Fibroblast of peridontal ligament (primary cell): Measurements from ENCODE around the gene ANKRD55.
"Not testable (repeated sequence)": the region's sequence is repeated elsewhere in the genome, so short reads cannot be mapped to it uniquely, and the experiment has no call there.

Source experiments
- DNase-seq: peaks from one replicate; pipeline ENCODE4 v3.0.0-alpha.2; 2010; ENCODE audit errors: extremely low read depth

The ANKRD55 gene

GRCh38 chr5:56102889-56103288, 130.2 kb downstream of the ANKRD55 start:
- DNase-seq = no peak

- DNase-seq = not testable (repeated sequence)
Measured at GRCh38 chr5:56102207-56102606, 130.9 kb downstream of the ANKRD55 start.

GRCh38 chr5:56101180-56101579, 131.9 kb downstream of the ANKRD55 start:
- DNase-seq = no peak

DNA sequence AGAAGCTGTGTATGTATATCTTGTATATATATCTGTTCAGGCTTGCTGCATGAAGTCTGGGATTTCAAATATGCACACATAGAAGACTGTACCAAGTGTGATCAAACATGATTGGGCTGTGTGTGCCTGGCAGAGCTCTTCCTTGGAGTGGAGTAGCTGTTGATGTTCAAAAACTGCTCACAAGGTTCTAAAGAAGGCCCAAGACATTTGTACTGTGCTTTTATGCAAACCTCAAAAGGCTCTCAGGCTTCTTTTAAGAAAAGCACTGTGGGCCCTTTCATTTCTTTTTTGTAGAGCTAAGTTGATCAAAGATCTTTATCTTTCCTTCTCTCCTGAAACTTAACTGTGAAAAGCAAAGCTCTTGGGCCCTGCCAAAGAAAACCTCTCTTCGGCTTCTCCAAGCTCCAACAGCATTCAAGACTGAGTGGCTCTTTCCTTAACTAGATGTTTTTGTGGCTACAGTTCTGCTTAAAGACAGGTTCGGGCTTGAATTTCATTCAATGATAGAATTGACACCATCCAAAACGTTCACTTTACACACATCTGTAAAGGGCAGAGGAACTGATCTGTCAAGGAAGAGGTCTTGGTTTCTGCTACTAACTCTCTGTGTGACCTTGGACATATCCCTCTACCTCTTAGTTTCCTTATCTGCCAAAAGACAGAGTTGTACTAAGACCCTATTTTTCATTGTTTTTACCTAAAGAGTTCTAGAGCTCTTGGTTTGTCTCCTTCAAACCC, 132.5 kb downstream of the ANKRD55 start:
- no peak for DNase-seq

GRCh38 chr5:56099346-56099745, 133.8 kb downstream of the ANKRD55 start:
- DNase-seq = peak; percentile 94

DNA sequence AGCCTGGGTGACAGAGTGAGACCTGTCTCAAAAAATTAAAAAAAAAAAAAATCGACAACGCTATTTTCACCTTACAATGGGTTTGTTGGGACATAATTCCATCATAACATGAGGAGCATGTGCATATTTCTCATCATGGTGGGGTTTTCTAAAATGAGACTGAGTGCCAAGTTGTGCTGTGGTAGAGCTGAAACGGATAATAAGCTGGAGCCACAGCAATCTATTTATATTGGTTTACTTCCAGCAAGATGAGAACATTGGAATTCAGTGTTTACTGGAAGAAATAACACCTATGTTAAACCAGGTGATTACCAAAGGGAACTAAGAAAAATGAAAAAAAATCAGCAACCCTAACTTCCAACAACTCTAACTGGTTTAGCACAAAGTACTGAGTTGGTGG, 136.1 kb downstream of the ANKRD55 start:
- DNase-seq = no peak

DNA sequence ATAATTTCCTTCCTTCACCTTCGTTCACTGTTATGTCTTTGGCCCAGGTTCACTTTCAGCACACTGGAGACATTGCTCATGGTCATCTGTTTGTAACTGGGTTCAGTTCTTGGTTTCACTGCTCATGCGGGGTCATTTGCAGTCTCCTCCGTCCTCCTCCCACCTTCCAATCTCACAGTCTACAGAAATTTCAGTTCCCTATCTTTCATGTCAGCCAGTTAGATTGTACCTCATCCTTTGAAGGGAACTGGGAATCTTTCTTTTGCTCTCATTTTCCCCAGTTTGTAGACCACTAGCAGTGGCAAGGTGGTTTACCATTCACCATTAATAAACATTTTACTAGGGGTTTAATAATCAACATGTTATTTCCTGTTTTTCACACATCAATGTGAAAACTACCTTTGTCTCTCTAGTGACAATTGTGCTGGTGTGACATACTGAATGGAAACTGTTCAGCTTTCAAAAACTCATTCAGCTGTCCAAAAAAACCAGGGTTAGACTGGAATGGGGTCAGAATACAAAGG, 137.5 kb downstream of the ANKRD55 start:
- DNase-seq = no peak

- DNase-seq = no peak
Measured at GRCh38 chr5:56094579-56095361, 138.4 kb downstream of the ANKRD55 start.

DNA sequence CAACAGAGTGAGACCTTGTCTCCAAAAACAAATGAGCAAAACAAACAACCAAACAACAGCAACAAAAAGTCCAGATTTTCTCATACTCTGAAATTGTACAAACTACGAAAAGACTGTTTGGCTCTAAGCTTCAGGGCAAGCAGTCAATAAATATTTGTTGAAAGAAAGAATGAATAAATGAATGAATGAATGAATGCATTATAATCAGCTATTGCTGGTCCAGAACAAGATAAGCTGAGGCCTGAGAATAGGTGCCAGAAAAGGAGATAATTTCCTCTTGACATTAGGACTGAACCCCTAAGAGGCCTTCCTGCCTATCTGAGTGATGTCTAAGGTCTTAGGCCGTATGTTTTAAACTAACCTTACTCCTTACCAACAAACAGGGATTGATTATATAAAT, 139.2 kb downstream of the ANKRD55 start:
- no peak for DNase-seq

GRCh38 chr5:56092115-56092514, 141.0 kb downstream of the ANKRD55 start:
- no peak for DNase-seq

GRCh38 chr5:56091664-56092063, 141.5 kb downstream of the ANKRD55 start:
- DNase-seq = no peak

DNA sequence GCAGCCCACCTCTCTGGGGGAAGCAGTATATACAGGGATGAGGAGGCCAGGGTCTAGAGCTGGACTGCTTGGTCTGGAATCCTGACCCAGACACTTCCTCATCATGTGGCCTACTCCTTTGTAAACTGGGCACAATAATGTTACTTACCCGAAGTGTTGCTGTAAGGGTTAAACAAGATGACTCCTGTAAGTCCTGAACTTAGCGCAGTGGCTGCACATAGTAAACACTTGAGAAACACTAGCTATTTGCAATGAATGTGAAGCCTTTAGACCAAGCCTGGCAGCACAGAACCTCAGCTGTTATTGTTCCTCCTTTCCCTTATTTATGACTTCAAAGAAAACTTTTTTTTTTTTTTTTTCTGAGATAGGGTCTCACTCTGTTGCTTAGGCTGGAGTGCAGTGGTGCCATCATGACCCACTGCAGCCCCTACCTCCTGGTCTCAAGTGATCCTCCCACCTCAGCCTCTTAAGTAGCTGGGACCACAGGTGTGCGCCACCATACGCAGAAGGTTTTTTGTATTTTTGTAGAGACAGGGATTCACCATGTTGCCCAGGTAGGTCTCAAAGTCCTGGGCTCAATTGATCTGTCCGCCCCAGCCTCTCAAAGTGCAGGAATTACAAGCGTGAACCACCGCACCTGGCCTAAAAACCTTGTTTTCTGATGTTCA, 142.2 kb downstream of the ANKRD55 start:
- DNase-seq = no peak

DNA sequence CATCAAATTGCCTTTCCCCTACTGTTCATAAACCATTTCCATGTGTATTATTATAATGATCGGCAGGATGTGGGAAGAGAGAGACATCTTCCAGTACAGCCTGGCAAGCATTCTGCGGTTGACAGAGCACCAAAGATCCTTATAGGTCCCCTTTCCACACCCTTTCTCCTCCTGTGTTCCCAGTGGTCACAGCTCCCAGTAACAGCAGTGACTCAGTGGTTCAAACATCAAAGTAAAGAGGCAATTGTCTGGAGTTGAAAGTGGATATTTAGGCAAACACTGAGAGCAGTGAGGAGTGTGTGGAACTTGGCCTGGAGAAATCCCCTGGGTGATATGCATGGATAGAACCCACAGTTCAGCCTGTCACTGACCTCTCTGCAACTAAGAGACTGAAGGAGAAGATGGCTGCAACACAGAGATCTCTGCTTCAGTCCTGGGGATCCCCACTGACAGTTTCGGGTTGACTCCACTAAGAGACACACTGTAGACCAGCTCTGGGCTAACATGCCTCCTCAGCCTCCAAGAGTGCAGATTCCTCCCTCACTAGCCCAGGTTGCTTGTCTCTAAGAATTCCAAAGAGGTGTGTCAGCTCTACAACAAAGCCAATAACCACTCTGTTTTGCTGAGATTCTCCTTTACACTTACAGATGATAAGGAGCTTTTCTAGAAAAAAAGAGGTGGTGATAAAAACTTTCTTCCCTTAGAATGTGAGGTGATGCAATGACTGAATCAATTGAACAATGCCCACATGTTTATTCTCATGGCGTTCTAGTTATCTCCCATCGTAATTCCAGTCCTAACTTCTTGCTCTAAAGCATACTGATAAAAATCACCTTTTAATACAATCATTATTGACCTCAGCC, 143.9 kb downstream of the ANKRD55 start:
- DNase-seq = peak; percentile 62

DNA sequence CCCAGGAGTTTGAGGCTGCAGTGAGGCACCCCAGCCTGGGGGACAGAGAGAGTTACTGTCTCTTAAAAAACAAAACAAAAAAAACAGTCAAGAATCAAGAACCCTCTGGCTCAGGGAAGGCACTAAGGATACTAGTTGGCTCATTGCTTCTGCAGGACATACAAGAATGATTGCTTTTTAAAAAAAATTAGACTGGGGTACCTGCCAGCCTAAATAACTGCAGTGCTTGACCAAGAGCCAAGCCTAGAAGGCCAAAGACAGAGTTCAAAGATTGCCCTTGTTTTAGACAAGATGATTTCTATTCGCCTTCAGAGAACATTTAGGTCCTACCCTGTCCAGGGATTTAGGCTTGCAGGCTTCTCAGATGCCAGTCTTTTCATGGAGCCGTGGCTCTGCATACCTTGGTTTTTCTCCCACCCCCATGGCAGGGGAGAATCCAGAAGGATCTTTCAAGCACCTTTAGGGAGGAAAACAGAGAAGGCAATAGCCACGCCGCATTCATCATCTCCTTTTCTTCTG, 144.6 kb downstream of the ANKRD55 start:
- peak; percentile 47 for DNase-seq

GRCh38 chr5:56085193-56085592, 147.9 kb downstream of the ANKRD55 start:
- no peak for DNase-seq

GRCh38 chr5:56083286-56083854, 149.8 kb downstream of the ANKRD55 start:
- no peak for DNase-seq

GRCh38 chr5:56081053-56081642, 152.0 kb downstream of the ANKRD55 start:
- peak; percentile 57 for DNase-seq

DNA sequence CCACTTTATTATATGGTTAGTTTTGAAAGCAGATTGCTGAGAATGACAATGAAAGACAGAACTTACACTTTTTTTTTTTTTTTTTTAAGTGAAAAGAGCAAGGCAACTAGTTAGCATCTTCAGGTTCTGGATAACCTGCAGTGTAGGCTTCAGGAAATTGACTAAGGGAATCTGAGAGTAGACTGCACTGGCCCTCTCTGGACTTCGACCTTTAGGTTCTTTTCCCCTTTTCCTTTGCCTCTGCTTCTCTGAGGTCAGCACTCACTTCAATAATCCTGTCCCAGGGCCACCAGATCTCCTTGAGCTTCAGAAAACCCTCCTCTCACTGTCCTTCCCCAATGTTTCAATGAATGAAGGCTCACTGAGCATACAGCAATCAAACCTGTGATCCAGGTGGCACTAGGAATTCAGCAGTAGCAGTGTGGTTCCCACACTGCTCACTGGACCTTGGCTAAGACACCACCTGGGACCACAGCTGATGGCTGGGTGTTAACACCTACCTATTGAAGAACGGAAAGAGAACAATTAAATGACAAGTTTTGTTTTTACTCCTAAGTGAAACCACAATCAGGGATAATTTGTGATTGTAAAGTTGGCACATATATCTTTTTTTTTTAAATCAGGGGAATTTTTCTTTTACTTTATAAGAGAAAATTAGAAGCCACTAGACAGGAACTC, 152.6 kb downstream of the ANKRD55 start:
- DNase-seq = no peak

GRCh38 chr5:56079157-56079500, 154.0 kb downstream of the ANKRD55 start:
- not testable (repeated sequence) for DNase-seq
